GM12891 (cell line): Measurements from ENCODE around the gene SOAT2.

Experiments
- DNase-seq: peaks from one replicate; pipeline ENCODE4 v3.0.0; 2011; ENCODE audit warnings: low spot score; ENCODE audit not compliant: insufficient read length
- FAIRE-seq: peaks from 2 replicates; lab custom pipeline; 2011; peaks lifted over from hg19 to GRCh38; lab: Jason Lieb, UNC
- PAX5 ChIP-seq: IDR thresholded peaks from 2 replicates; pipeline ENCODE4 v1.6.1; 2011; ENCODE audit warnings: low read length, moderate library complexity, mild to moderate bottlenecking; ENCODE audit not compliant: insufficient read depth, severe bottlenecking
- POLR2A ChIP-seq: IDR thresholded peaks from 2 replicates; pipeline ENCODE4 v1.6.1; 2011; ENCODE audit warnings: low read depth, low read length, control low read depth
- POLR2AphosphoS5 ChIP-seq: IDR thresholded peaks from 2 replicates; pipeline ENCODE4 v1.6.1; 2011; ENCODE audit warnings: low read depth, low read length, control low read depth
- POU2F2 ChIP-seq: IDR thresholded peaks from 2 replicates; pipeline ENCODE4 v1.6.1; 2011; ENCODE audit warnings: low read depth, mild to moderate bottlenecking, control low read depth, low read length, moderate library complexity
- SPI1 ChIP-seq: IDR thresholded peaks from 2 replicates; pipeline ENCODE4 v1.6.1; 2011; ENCODE audit warnings: low read depth, low read length, control low read depth
- TAF1 ChIP-seq: IDR thresholded peaks from 2 replicates; pipeline ENCODE4 v1.6.1; 2011; ENCODE audit warnings: low read depth, low read length, control low read depth

Gene SOAT2

DNA sequence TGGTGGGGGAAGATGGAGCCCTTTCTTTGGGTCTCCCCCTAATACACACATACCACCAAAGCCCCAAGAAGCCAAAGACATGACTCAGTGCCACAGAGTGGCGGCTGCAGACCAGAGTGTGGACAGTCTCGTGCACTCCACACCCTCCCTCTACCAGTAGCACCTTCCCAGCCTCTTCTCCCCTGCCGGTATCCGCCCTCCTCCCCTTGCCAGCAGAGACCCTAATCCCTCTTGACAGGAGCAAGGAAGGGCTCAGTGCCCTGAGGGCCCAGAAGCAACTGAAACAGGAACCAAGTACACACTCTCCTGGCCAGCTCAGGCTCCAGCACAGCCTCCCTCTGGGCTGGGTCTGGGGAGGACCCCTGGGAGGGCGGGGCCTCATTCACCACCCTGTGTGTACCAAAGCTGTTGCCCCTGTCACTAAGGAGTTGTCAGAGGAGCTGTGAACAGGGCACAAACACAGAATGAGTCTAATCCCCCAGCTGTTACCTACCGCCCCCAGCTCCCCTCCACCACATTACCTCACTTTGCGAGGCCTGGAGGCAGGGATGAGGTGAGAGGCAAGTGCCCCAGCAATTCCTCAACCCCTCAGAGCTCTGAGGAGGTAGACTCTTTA, 32.3 kb upstream of the SOAT2 start:
- TF ChIP-seq SPI1 (no peak), POLR2AphosphoS5 (no peak), TAF1 (no peak), POLR2A (no peak), PAX5 (no peak), POU2F2 (no peak)
- DNase-seq: no peak
- no peak for FAIRE-seq

DNA sequence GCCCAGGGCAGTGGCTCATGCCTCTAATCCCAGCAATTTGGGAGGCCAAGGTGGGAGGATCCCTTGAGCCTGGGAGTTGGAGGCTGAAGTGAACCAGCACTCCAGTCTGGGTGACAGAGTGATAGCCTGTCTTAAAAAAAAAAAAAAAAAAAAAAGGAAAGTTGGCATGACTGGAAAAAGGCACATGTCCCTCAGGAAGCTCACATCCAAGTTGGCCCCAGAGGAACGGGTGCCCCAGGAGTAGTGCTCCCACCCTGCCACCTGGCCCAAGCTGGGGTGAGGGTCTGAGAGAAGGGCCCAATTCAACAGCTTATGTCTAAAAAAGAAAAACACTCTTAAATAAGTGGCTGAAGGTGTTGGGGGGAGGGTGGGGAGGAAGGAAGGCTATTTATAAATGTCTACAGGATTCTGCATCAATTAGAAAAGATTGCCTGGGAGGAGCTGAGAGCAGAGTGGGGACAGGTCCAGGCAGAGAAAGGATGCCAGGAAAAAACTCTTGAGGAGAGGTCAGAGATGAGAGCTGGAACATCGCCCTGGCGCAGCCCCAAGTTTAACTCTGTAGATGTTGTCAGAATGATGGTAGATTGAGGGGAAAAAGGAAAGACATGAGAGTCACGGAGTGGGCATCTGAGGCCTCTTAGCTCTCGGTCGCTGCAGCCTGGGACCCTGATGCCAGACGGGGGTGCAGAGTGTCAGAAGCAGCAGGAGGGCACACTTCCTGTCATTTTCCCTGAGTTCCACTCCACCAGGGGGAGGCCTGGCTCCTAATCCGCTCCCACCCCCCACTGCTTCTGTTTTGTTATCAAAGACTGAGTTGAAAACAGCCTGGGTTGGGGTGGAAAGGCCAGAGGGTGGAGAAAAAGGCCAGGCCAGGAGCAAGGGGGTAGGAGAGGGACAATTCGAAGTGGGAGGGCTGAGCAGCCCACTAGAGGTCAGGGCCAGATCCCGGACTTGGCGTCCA, 31.4 kb upstream of the SOAT2 start:
- no peak for DNase-seq
- FAIRE-seq: no peak
- TF ChIP-seq PAX5 (no peak), SPI1 (no peak), POLR2AphosphoS5 (no peak), POU2F2 (no peak), TAF1 (no peak), POLR2A (no peak)

DNA sequence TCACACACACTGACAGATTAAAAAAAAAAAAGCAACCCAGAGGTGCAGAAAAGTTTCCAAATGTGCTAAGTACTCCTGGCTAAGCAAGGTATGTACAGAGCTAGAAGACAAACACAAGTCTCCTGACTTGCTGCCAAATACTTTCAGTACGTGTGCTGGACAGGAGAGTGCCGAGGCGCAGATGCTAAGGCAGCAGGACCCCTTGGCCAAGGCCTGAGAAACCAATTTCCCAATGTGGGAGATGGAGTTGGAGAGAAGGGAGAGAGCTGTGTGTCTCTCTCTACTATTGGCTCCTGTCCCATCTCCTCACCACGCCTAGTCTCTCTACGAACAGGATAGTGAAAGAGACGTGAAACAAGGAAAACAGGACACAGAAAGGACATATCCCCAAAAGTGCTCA, 29.4 kb upstream of the SOAT2 start:
- DNase-seq (no peak), FAIRE-seq (no peak)
- TF ChIP-seq SPI1 (no peak), TAF1 (no peak), POLR2AphosphoS5 (no peak), POLR2A (no peak), POU2F2 (no peak), PAX5 (no peak)

DNA sequence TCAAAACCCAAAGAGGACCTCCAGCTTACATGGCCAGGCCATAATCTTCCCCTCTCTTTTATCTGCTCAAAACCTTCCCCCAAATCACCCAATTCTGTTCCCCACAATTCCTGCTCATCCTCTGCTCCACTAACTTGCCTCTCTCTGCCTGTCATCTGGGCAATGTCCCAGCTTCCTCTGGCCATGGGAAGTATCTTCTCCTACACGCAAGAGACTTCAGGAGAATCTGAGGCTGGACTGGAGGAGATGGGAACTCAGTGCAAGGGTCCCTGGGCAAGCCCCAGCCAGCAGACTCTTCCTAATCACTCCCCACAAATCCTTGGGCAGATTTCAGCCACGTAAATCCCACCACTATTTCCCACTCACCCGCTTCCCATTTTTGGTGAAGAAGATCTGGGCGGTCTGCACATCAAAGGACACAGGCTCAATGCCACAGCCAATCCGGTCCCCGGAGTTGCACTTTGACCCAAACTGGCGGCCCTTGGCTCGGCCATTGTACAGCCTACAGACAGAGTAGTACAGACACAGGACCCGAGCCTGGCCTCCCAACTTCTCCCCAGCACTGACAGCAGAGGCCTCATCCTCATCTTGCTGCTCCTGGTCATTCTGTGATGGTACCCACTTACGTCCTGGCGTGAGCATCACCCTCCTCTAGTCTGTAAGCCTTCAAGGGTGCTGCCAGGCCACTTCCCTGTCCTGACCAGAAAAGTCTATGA, 28.8 kb upstream of the SOAT2 start:
- TF ChIP-seq POLR2A (no peak), SPI1 (no peak), POLR2AphosphoS5 (no peak), PAX5 (no peak), POU2F2 (no peak), TAF1 (no peak)
- no peak for FAIRE-seq

DNA sequence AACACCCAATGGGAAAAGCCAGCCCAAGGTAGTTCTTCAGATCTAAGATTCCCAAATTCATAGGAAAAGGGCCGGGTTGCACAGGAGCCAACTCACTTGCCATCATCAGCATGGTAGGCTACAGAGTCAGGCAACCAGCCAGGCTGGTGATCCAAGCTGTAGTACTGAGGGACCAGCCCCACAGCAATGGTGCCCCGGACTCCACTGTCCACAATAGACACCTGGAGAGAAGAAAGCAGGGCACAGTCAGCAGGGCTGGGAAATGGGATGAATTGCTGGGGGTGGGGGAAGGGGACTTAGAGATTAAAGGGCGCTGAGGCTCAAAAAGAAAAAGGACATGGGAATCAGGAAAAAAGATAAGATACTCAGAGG, 28.3 kb upstream of the SOAT2 start:
- DNase-seq (no peak), FAIRE-seq (no peak)
- TF ChIP-seq SPI1: no peak
- no peak for TF ChIP-seq PAX5
- no peak for TF ChIP-seq TAF1
- no peak for TF ChIP-seq POLR2A
- no peak for TF ChIP-seq POLR2AphosphoS5
- TF ChIP-seq POU2F2: no peak

More for the DNA sequence above, 28.8 kb upstream of the SOAT2 start:
- no peak for DNase-seq

DNA sequence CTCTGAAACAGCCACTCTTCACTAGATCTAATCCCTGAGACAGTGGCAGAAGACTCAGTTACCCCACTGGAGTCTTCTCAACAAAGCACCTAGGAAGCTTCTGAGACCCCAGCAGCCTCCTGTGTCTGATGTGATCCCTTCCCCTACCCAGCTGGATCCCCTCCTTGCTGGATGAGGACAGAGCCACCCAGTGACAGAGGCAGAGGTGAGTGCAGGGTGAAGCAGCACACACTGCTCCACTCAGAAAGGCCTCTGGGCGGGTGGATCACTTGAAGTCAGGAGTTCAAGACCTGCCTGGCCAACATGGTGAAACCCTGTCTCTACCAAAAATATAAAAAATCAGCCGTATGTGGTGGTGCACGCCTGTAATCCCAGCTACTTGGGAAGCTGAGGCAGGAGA, 26.8 kb upstream of the SOAT2 start:
- no peak for TF ChIP-seq SPI1
- TF ChIP-seq POLR2A: no peak
- no peak for TF ChIP-seq TAF1
- TF ChIP-seq POLR2AphosphoS5: no peak
- no peak for TF ChIP-seq POU2F2
- TF ChIP-seq PAX5: no peak
- FAIRE-seq (no peak), DNase-seq (no peak)

DNA sequence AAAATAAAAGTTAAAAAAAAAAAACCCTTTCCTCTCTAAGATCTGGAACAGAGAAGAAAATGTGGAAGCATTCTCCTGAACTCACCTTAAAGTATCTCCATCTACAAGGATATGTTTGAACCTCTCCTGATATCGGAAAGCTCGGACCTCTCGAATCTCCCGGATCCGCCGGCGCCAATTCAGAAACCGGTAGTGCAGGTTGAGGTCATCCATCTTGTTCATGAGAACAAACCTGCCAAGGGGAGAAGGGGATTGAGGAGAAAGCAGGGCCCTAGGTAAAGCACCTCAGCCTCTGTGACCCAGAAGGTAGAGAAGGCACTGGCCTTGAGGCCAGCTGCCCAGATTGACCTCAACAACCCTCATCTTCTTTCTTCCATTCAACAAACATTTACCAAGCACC, 26.3 kb upstream of the SOAT2 start:
- no peak for TF ChIP-seq POU2F2
- no peak for TF ChIP-seq TAF1
- no peak for TF ChIP-seq POLR2A
- TF ChIP-seq POLR2AphosphoS5: no peak
- TF ChIP-seq PAX5: no peak
- TF ChIP-seq SPI1: no peak
- no peak for FAIRE-seq
- no peak for DNase-seq

DNA sequence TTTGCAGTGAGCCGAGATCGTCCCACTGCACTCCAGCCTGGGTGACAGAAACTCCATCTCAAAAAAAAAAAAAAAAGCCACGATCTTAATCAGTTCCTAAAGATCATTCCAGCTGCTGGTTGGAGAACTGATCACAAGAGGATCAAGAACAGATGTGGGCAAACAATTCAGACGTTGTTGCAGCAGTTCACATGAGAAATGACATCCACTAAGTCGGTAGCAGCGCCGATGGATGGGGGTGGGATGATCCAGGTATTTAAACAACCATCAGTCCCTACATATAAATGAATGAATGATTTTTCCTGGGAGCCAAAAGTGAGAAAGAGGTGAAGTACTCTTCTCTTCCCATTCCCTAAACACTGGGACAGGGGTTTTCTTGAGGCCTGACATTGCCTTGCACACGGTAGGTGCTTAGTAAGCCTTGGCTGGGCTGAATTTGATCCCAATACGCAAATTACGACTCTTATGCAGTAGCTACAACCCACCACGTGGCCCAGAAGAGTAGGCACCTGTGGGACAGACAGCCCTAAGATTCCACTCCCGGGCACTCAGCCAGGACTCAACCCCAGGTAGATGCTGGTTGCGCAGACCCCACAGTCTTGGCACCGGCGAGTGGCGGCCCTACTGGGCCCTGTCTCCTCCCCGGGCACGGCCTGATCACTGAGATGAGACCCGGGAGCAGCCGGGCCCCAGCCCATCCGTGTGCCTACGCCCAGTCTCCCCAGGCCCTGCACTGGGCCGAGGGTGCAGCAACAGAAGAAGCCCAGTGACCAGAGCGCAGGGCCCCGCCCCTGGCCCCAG, 24.7 kb upstream of the SOAT2 start:
- TF ChIP-seq SPI1 (no peak), POLR2AphosphoS5 (no peak)
- no peak for DNase-seq

More for the DNA sequence above, 24.7 kb upstream of the SOAT2 start:
- FAIRE-seq: peak; percentile 68
